ENCODE results near the gene NDUFB7. TPM values are rescaled to one million over a fixed set of nuclear protein-coding genes. Genes with fewer than 3 reads are reported as not detected.

NDUFB7 gene
- total and polyA plus RNA-seq, 2 of the 8 experiments (the other 6 are each of a cell fraction or from before 2014, with no cell fraction given), result 151 to 740 TPM

DNA sequence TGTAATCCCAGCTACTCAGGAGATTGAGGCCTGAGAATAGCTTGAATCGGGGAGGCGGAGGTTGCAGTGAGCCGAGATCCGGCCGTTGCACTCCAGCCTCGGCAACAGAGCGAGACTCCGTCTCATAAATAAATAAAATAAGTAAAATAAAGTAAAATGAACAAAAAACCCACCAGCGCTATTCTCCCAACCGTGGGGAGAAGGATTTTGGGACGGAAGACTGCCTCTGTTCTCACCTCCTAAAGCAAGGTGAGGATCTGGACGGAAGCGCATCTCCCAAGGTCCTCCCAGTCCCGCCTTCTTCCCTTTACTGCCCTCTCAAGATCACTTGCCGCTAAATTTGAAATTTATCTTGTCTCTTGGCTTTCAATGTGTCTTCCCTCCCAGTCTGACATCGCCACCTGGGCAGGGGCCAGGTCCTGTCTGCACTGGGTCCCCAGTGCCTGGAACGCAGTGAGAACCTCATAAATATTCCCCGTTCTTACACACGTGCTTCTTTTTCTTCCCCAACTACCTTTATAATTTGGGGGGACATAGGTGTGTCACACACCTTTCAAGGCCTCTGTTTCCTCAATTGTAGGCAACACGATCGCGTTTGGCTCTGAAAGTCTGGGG, 52.5 kb downstream of the NDUFB7 start:
- peaks cover 3% of the 10 kb centered on the region; the same call in 1 of the 2 replicates for H3K23me2 ChIP-seq (ENCODE audit: low read depth, low read length)
- H3K79me2 ChIP-seq (ENCODE audit: control insufficient read depth in 1 of 2, insufficient read depth in 2 of 2, low read length in 2 of 2), result peaks cover 7 to 24% of the 10 kb centered on the region in 2 experiments; a peak in 3 of 4 replicates
- H2BK12ac ChIP-seq (ENCODE audit: low read depth, low read length), result peak overlapping the region; percentile 44; the same call in 1 of the 2 replicates
- H2BK20ac ChIP-seq (ENCODE audit: low read length), result no peak overlapping the region
- FAIRE-seq (no peak), DNase-seq (ENCODE audit: low read depth in 1 of 2, low spot score in 2 of 2) (no peak)
- no peak overlapping the region for H2AK5ac ChIP-seq (ENCODE audit: low read depth, low read length)
- CTCF ChIA-PET (ENCODE audit: partially characterized antibody), result interaction anchor here (1.1 kb wide), 1 partner anchor 31 kb away, joined by 3 read pairs; no protein-coding TSS in a partner anchor
- TF ChIP-seq FOSL1 (IDR thresholded peaks at IDR 0.05; ENCODE audit: insufficient read depth, low read depth, low read length) (no peak), KDM1A (IDR thresholded peaks at IDR 0.05; ENCODE audit: borderline replicate concordance, low read length) (no peak), NANOG (IDR thresholded peaks at IDR 0.05; ENCODE audit: insufficient read depth, low read depth, low read length, poor library complexity, severe bottlenecking) (no peak)
- H4K20me1 ChIP-seq (replicated peaks in 1 of 2; ENCODE audit: control insufficient read depth in 1 of 2, insufficient read depth in 2 of 2, low read length in 2 of 2), result peaks cover 7 to 24% of the 10 kb centered on the region in 2 experiments
- H3K4me3 ChIP-seq (ENCODE audit: extremely low read depth in 1 of 4, insufficient read depth in 2 of 4, low read depth in 3 of 4, low read length in 4 of 4), result no peak overlapping the region
- 0 out of 2 replicates have a peak overlapping the region, but pooled peaks have one; percentile 10 for H2BK5ac ChIP-seq (ENCODE audit: low read depth, low read length)
- no peak overlapping the region for H3K18ac ChIP-seq (ENCODE audit: extremely low read depth, low read length)
- H3K23ac ChIP-seq (ENCODE audit: insufficient read length), result no peak overlapping the region
- H2AFZ ChIP-seq (ENCODE audit: low read length), result no peak overlapping the region
- no peaks in the 10 kb centered on the region for H3K9me3 ChIP-seq (ENCODE audit: insufficient read depth in 2 of 2, low read depth in 1 of 2, low read length in 1 of 2)
- H3K9ac ChIP-seq (replicated peaks in 1 of 4; ENCODE audit: extremely low read depth in 1 of 4, low read depth in 3 of 4, low read length in 3 of 4), result no peak overlapping the region
- POLR2A ChIA-PET (ENCODE audit: partially characterized antibody), result interaction anchor here (1.9 to 3.8 kb wide), 2 partner anchors 8 to 10 kb away, joined by 7 to 16 read pairs; partner anchors contain the start of gene TECR
- 0 out of 2 replicates have a peak overlapping the region, but pooled peaks have one; percentile 59 for H3K27ac ChIP-seq (ENCODE audit: low read depth, low read length)
- no peak overlapping the region for H3K4ac ChIP-seq (replicated peaks; ENCODE audit: insufficient read length, low read depth, low read length)
- H4K91ac ChIP-seq (replicated peaks; ENCODE audit: insufficient read length, low read length), result peak overlapping the region; percentile 66
- H3K4me2 ChIP-seq (ENCODE audit: insufficient read depth in 1 of 2, low read depth in 2 of 2, low read length in 2 of 2), result peak overlapping the region in 1 of 2 experiments; percentile 96; a peak in 1 of 4 replicates
- H3K14ac ChIP-seq (ENCODE audit: insufficient read length), result no peak overlapping the region
- H4K8ac ChIP-seq (ENCODE audit: extremely low read depth, insufficient read depth, low read length), result no peak overlapping the region
- peaks cover 14% of the 10 kb centered on the region for H3K79me1 ChIP-seq (ENCODE audit: low read depth, low read length)
- 87% methylated on average over 22 of the region's 22 CpGs; no CpG with 5 or more reads in 1 of the 2 experiments for WGBS, 2 experiments (ENCODE audit: extremely low coverage in 1 of 2, insufficient coverage in 1 of 2, insufficient read length in 1 of 2, insufficient replicate concordance in 2 of 2, low coverage in 1 of 2, low lambda C conversion rate in 2 of 2, missing lambda C conversion rate in 1 of 2)
- H4K5ac ChIP-seq (ENCODE audit: insufficient read length, low read depth, low read length), result no peak overlapping the region
- no peak overlapping the region for H3K56ac ChIP-seq (replicated peaks; ENCODE audit: insufficient read length, low read depth, low read length)
- H2BK120ac ChIP-seq (replicated peaks; ENCODE audit: low read depth, low read length), result no peak overlapping the region
- H3K27me3 ChIP-seq (replicated peaks in 1 of 4; ENCODE audit: control insufficient read depth in 3 of 4, extremely low read depth in 1 of 4, insufficient read depth in 3 of 4, low read length in 3 of 4), result no peaks in the 10 kb centered on the region
- peaks cover 10 to 23% (median 16%) of the 10 kb centered on the region in 4 experiments for H3K36me3 ChIP-seq (ENCODE audit: control insufficient read depth in 2 of 4, insufficient read depth in 4 of 4, low read length in 3 of 4)
- H3K4me1 ChIP-seq (replicated peaks in 1 of 4; ENCODE audit: control insufficient read depth in 3 of 4, insufficient read depth in 4 of 4, low read length in 3 of 4), result peaks cover 0 to 8% (median 4%) of the 10 kb centered on the region in 4 experiments; a peak in 3 of 7 replicates
- peak overlapping the region; percentile 31; the same call in 1 of the 2 replicates for H2BK15ac ChIP-seq (ENCODE audit: low read length)

Data from H1 (cell line).